ENCODE results near the gene EML2.

EML2 gene

DNA sequence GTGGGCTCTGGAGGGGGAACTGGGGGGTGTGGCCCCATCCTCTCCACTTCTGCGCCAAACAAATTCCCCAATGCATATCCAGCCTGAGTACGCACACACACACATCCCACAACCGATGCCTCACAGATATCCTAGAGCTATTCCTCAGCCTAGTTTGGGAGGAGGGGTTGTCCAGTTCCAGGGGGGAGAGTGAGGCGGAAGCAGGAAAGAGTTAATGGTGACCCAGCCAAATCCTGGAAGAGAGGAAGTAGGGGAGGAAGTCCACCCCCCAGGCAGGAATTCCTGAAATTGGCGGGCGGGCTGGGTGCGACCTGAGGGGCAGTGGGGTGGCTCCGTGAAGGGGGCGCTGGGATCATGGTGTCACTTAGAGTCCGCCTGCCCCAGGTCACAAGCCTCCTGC is 38.1 kb downstream of the EML2 start:
- TF ChIP-seq, protein P1, sequence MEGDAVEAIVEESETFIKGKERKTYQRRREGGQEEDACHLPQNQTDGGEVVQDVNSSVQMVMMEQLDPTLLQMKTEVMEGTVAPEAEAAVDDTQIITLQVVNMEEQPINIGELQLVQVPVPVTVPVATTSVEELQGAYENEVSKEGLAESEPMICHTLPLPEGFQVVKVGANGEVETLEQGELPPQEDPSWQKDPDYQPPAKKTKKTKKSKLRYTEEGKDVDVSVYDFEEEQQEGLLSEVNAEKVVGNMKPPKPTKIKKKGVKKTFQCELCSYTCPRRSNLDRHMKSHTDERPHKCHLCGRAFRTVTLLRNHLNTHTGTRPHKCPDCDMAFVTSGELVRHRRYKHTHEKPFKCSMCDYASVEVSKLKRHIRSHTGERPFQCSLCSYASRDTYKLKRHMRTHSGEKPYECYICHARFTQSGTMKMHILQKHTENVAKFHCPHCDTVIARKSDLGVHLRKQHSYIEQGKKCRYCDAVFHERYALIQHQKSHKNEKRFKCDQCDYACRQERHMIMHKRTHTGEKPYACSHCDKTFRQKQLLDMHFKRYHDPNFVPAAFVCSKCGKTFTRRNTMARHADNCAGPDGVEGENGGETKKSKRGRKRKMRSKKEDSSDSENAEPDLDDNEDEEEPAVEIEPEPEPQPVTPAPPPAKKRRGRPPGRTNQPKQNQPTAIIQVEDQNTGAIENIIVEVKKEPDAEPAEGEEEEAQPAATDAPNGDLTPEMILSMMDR (IDR thresholded peaks at IDR 0.05) = no peak
- no peak for DNase-seq (ENCODE audit: low spot score)
- Histone ChIP-seq H3K4me3 (peak overlapping the region; percentile 58), H3K27ac (peak overlapping the region in 1 of 2 donors; percentile 58)

DNA sequence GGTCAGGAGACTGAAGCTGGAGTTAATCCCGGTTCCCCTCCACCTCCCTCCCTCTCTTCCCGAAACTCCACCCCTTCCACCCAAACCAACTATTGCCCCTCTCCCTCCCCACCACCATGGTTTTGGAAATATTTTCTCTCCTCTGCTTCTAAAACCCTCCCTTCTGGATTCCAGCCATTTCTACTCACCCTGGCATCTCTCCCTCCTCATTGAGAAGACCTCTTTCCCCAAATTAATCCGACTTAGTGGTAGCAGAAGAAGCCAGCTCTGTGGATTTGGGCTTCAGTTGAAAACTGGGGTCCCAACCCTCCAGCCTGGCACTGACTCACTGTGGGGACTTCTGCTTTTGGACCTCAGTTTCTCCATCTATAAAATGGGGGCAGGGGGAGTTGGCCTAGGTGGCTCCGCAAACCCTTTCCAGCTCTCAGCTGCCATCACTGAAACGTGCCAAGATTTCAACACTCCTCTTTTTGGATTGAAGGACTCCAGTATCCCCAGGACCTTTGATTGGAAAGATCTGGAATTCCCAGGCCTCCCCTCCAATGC is 38.8 kb downstream of the EML2 start:
- no peak for DNase-seq (ENCODE audit: low spot score)
- H3K27ac ChIP-seq = peak overlapping the region in 1 of 2 donors; percentile 58
- TF ChIP-seq, protein P1 (IDR thresholded peaks at IDR 0.05) = no peak
- peak overlapping the region; percentile 58 for H3K4me3 ChIP-seq

DNA sequence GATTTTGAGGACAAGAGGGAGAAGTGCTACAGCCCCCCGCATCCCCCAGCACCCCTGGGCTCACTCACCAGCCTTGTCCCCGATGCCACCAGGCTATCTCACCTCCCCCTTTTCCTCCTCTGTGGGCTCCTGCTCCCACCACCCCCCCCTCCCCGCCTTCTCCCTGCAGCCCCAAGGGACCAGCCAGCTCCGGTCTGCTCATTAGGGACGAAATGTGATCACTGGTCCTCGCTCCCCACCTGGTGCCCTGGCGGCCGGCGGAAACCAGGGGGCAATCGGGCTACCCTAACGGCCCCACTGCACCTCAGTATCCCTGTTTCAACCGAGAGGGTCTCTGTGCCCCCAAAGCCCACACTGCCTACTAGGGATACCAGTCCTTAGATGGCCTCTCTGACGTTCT is 39.9 kb downstream of the EML2 start:
- DNase-seq (ENCODE audit: low spot score) = no peak
- Histone ChIP-seq H3K27ac (peak overlapping the region in 1 of 2 donors; percentile 38), H3K4me3 (peak overlapping the region; percentile 35)
- TF ChIP-seq, protein P1 (IDR thresholded peaks at IDR 0.05) = no peak

DNA sequence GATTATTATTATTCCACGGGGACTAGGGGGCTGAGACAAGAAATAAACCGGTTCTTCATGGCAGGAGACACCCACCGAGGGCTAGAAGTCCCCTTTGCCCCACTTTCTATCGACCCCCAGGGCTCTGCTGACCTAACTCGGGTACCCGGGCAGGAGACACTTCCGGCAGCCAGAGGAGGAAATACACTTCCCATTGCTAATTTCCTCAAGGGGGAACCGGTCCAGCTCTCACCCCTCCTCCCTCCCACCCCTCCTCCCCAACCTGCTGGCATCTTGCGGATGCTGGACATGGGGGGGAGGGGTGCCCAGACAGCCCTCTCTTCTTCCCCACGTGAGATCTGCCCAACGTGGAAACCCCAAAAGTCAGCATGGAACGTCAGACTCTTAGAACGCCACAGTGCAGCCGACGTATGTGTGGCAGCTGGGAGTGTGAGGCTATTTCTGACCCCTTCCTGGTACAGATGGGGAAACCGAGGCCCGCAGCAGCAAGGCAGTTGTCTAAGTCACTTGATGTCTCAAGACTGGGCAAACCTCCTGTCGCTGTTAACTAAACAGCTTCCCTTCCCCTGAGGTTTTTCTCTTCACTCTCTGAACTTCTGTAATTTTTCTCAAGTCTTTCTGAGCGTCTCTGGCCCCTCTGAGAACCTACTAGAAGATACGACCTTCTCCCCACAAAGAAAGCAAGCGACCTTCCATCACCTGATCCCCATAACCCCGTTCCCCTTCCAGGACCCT is 40.8 kb downstream of the EML2 start:
- Histone ChIP-seq H3K4me3 (peak overlapping the region; percentile 61), H3K27ac (peak overlapping the region in 1 of 2 donors; percentile 63)
- TF ChIP-seq, protein P1 (IDR thresholded peaks at IDR 0.05) = no peak
- DNase-seq (ENCODE audit: low spot score) = no peak

DNA sequence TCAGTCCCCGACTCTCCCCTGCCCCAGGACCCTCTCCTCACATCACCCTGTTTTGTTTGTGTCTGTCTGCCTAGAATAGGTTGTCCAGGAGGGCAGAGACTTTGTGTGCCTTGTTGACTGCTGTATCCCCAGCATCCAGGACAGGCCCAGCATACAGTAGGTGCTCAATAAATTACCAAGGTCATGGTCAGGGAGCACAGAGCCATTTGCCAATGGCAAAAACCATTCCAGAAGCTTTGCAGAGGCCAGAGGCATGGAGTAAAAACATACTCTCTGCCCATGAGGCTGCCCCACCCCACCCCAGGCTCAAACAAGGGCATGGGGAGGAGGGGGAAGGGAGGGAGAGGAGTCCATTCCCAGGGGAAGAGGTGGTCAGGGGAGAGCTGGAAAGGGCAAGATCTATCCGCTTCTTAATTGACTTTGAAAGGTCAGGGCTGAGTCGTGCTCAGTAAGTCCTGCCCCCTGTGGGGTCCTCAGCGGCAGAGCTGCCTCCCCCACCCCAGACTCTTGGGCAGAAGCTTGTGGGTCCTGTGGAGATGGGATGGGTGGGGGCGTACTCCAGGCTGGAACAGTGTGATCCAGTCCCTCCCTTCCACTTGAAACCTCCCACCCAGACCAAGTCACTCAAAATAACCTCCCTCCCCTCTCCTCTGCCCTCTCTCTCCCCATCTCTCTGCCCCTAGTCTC is 41.6 kb downstream of the EML2 start:
- peak overlapping the region in 1 of 2 donors; percentile 63 for H3K27ac ChIP-seq
- TF ChIP-seq, protein P1 (IDR thresholded peaks at IDR 0.05) = no peak
- H3K4me3 ChIP-seq = peak overlapping the region; percentile 61
- no peak for DNase-seq (ENCODE audit: low spot score)

DNA sequence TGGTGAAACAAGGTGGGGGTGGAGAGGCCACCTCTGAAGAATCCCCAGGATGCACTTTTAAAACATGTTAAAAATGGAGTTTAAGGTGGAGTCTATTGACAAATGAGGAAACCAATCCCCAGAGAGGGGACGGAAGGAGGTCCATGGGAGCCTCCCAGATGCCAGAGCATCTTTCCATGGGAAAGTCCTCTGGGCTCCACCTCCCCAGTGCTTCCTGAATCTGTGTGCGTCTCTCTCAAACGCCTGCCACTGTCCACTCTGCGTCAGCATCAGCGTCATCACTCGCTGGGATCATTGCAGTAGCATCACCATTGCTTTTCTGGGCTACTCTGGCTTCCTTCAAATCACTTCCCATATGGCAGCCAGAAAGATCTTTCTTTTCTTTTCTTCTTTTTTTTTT is 43.4 kb downstream of the EML2 start:
- Histone ChIP-seq H3K4me3 (no peak overlapping the region), H3K27ac (no peak overlapping the region)
- no peak for DNase-seq (ENCODE audit: low spot score)
- TF ChIP-seq, protein P1 (IDR thresholded peaks at IDR 0.05) = no peak
